Measurements from ENCODE around the gene SALL4.

DNA sequence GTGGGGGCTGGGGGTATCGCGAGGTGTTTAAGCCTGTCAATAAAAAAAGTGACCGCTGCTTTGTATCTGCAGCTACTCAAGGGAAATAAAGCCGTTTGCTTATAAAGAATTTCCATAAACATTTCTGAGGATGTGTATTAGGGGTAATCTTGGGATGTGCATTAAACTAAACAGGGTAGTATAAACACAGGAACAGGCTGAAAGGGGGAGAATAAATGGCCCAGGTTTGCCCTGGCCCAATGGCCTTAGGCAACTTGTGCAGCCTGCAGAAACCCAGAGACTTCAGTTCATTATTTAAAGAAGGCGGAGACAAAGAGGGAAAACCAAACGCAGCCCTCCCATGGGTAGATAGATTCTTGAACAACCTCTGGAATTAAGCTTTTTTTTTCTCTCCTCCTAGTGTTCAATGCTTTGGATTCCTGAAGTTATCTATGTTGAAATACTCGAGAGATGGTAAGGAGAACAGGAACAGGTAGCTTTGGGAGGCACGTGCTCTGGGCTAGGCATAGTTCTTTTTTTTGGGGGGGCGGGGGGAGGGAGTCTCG is 35.6 kb upstream of the SALL4 start:
- no peak for TF ChIP-seq CTCF (conservative IDR thresholded peaks at IDR 0.05; ENCODE audit: low read depth in 2 of 2)
- no peak for TF ChIP-seq EZH2 (IDR thresholded peaks at IDR 0.05; ENCODE audit: low read depth, unreplicated experiment)
- no peak for TF ChIP-seq EZH2phosphoT487 (IDR thresholded peaks at IDR 0.05; ENCODE audit: unreplicated experiment)
- no peak for TF ChIP-seq POLR2AphosphoS5 (IDR thresholded peaks at IDR 0.05; ENCODE audit: low read depth)

All from GM23338 (cell line).